Measurements from ENCODE around the gene NREP.
"Not testable (repeated sequence)": the region's sequence is repeated elsewhere in the genome, so short reads cannot be mapped to it uniquely, and the experiment has no call there.

The NREP gene

GRCh38 chr5:111735583-111736270 is 21.3 kb downstream of the NREP start:
- DNase-seq, result peak; percentile 76

GRCh38 chr5:111734597-111734996 is 22.4 kb downstream of the NREP start:
- no peak for DNase-seq

GRCh38 chr5:111734013-111734412 is 23.0 kb downstream of the NREP start:
- no peak for DNase-seq

- DNase-seq, result no peak
Measured at GRCh38 chr5:111733571-111733970, 23.4 kb downstream of the NREP start.

GRCh38 chr5:111731638-111732037 is 25.4 kb downstream of the NREP start:
- no peak for DNase-seq

- no peak for DNase-seq
Measured at GRCh38 chr5:111730659-111731382, 26.2 kb downstream of the NREP start.

GRCh38 chr5:111728941-111729340 is 28.1 kb downstream of the NREP start:
- no peak for DNase-seq

- DNase-seq, result no peak
Measured at GRCh38 chr5:111726986-111727385, 30.0 kb downstream of the NREP start.

- DNase-seq, result no peak
Measured at GRCh38 chr5:111722140-111722539, 34.9 kb downstream of the NREP start.

- DNase-seq, result no peak
Measured at GRCh38 chr5:111720333-111720890, 36.6 kb downstream of the NREP start.

- no peak for DNase-seq
Measured at GRCh38 chr5:111719773-111720172, 37.2 kb downstream of the NREP start.

GRCh38 chr5:111716789-111717188 is 40.2 kb downstream of the NREP start:
- DNase-seq, result not testable (repeated sequence)

GRCh38 chr5:111707630-111708164 is 49.3 kb downstream of the NREP start:
- no peak for DNase-seq

- no peak for DNase-seq
Measured at GRCh38 chr5:111706345-111706744, 50.6 kb downstream of the NREP start.

- peak; percentile 6 for DNase-seq
Measured at GRCh38 chr5:111704452-111705085, 52.4 kb downstream of the NREP start.

- no peak for DNase-seq
Measured at GRCh38 chr5:111703662-111704061, 53.3 kb downstream of the NREP start.

GRCh38 chr5:111699976-111700375 is 57.0 kb downstream of the NREP start:
- no peak for DNase-seq

- no peak for DNase-seq
Measured at GRCh38 chr5:111699324-111699723, 57.7 kb downstream of the NREP start.

GRCh38 chr5:111697881-111698757 is 58.9 kb downstream of the NREP start:
- no peak for DNase-seq

GRCh38 chr5:111697215-111697614 is 59.8 kb downstream of the NREP start:
- DNase-seq, result no peak

- DNase-seq, result no peak
Measured at GRCh38 chr5:111695991-111696390, 61.0 kb downstream of the NREP start.

- peak; percentile 47 for DNase-seq
Measured at GRCh38 chr5:111694133-111694532, 62.9 kb downstream of the NREP start.

Measured in NCI-H226 (cell line).